Stimulated activated CD8-positive, alpha-beta memory T cell treated with anti-CD3 and anti-CD28 coated beads, Interleukin-7, amount 100 ng/mL, for 24 hours (primary cell): ENCODE data around the gene SLC16A13.
"Not testable (repeated sequence)": the region's sequence is repeated elsewhere in the genome, so short reads cannot be mapped to it uniquely, and the experiment has no call there.

Source experiments
- DNase-seq: peaks from one replicate; pipeline ENCODE4 v3.0.0-alpha.2; 2020; ENCODE audit warnings: low read depth

SLC16A13 gene

GRCh38 chr17:7035591-7036368, at the start of gene SLC16A13:
TSS of gene SLC16A13 (plus strand) at chr17:7036015. CDS start at chr17:7036383, 368 bp downstream.
- DNase-seq = peak; percentile 96

GRCh38 chr17:6986676-6987075, 49.1 kb upstream of the SLC16A13 start:
- no peak for DNase-seq

- no peak for DNase-seq
These were observed 46.0 kb upstream of the SLC16A13 start for GRCh38 chr17:6989779-6990178.

- DNase-seq = not testable (repeated sequence)
These were observed 42.2 kb upstream of the SLC16A13 start for GRCh38 chr17:6993613-6994056.

GRCh38 chr17:6994118-6994598, 41.7 kb upstream of the SLC16A13 start:
- DNase-seq = no peak

- no peak for DNase-seq
These were observed 41.1 kb upstream of the SLC16A13 start for GRCh38 chr17:6994666-6995256.

- no peak for DNase-seq
These were observed 40.1 kb upstream of the SLC16A13 start, which contains the start of gene ALOX12 for GRCh38 chr17:6995500-6996255. TSS of gene ALOX12 (plus strand) at chr17:6996049. CDS start at chr17:6996118, 69 bp downstream.

- DNase-seq = no peak
These were observed 39.4 kb upstream of the SLC16A13 start for GRCh38 chr17:6996256-6997011.

GRCh38 chr17:6997171-6997570, 38.6 kb upstream of the SLC16A13 start:
- DNase-seq = no peak

- DNase-seq = no peak
These were observed 36.8 kb upstream of the SLC16A13 start for GRCh38 chr17:6998855-6999508.

GRCh38 chr17:7001318-7001961, 34.4 kb upstream of the SLC16A13 start:
- DNase-seq = no peak

- no peak for DNase-seq
These were observed 33.3 kb upstream of the SLC16A13 start for GRCh38 chr17:7002288-7003047.

GRCh38 chr17:7003745-7004144, 32.1 kb upstream of the SLC16A13 start:
- DNase-seq = no peak

GRCh38 chr17:7004398-7005253, 31.2 kb upstream of the SLC16A13 start:
- DNase-seq = no peak

GRCh38 chr17:7005716-7006115, 30.1 kb upstream of the SLC16A13 start:
- DNase-seq = no peak

GRCh38 chr17:7007143-7007542, 28.7 kb upstream of the SLC16A13 start:
- DNase-seq = no peak

- no peak for DNase-seq
These were observed 25.3 kb upstream of the SLC16A13 start for GRCh38 chr17:7010523-7010922.

- DNase-seq = no peak
These were observed 24.4 kb upstream of the SLC16A13 start for GRCh38 chr17:7011415-7011814.

GRCh38 chr17:7011942-7012254, 23.9 kb upstream of the SLC16A13 start:
- DNase-seq = no peak
